Cardiac muscle cell (in vitro differentiated cells and primary cell): ENCODE data around the gene SHISAL1. TPM values are rescaled to one million over a fixed set of nuclear protein-coding genes. Genes with fewer than 3 reads are reported as not detected.

Experiments
- DNase-seq, 2 donors: peaks; one replicate each; pipeline versions ENCODE4 v3.0.0 to v3.0.0-alpha.2; 2010 to 2017; ENCODE audit warnings: low read depth in 1 of 2, low spot score in 1 of 2
- H3K27ac ChIP-seq: fragments of 200-600 bp; sonication (generic); 2 replicates; pipeline ENCODE4 v1.5.1; 2016
- H3K27me3 ChIP-seq: fragments of 200-600 bp; sonication (generic); 2 replicates; pipeline ENCODE4 v1.6.0; 2016; ENCODE audit warnings: control low read depth
- H3K36me3 ChIP-seq: fragments of 200-600 bp; sonication (generic); 2 replicates; pipeline ENCODE4 v1.5.1; 2016; ENCODE audit warnings: control low read depth
- H3K4me1 ChIP-seq: fragments of 200-600 bp; sonication (generic); 2 replicates; pipeline ENCODE4 v1.8.1; 2017; ENCODE audit warnings: low read depth, mild to moderate bottlenecking, mixed run types
- H3K4me3 ChIP-seq: fragments of 200-600 bp; sonication (generic); 2 replicates; pipeline ENCODE4 v1.5.1; 2016; ENCODE audit warnings: mild to moderate bottlenecking
- H3K9me3 ChIP-seq: fragments of 200-600 bp; sonication (generic); 2 replicates; pipeline ENCODE4 v1.5.1; 2017; ENCODE audit warnings: low read depth, mild to moderate bottlenecking, control low read depth
- polyA plus RNA-seq: library from polyadenylated mRNA; unstranded; fragments of >200 nt; fragmentation: Nextera tagmentation; extraction: Ambion mirVana; gene quantifications from 2 replicates; pipeline ENCODE4 v1.2.1, GENCODE V29; 2016
- total RNA-seq: library from RNA; depleted of rRNA; stranded (reverse); fragments of >200 nt; gene quantifications from 2 replicates; pipeline ENCODE4 v1.2.3, GENCODE V29; 2016
- TF ChIP-seq, protein P1 (sequence below): IDR thresholded peaks from 2 replicates; pipeline ENCODE4 v1.5.1; 2012; ENCODE audit warnings: low read depth, mild to moderate bottlenecking, low read length

The SHISAL1 gene
- total and polyA plus RNA-seq, 2 experiments from 2014 or later: 0.40 to 2.8 TPM

DNA sequence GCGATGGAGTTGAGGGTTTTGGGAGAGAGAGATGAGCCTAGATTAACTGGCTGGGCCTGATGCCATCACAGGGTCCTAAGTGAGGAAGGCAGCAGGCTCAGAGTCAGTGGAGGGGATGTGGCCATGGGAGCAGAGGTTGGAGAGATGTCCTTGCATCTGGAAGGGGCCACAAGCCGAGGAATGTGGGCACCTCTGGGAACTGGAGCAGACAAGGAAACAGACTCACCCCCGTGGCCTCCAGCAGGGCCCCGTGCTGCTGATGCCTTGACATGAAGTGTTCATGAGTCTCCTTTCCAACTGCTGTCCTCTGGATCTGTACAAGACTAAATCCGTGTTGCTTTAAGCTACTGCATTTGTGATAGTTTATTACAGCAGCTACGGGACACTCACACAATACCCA is 49.2 kb downstream of the SHISAL1 start:
- Histone ChIP-seq H3K27ac (no peak overlapping the region), H3K27me3 (no peaks in the 10 kb centered on the region), H3K9me3 (no peaks in the 10 kb centered on the region), H3K4me3 (no peak overlapping the region), H3K36me3 (no peaks in the 10 kb centered on the region), H3K4me1 (no peaks in the 10 kb centered on the region)
- TF ChIP-seq, protein P1, sequence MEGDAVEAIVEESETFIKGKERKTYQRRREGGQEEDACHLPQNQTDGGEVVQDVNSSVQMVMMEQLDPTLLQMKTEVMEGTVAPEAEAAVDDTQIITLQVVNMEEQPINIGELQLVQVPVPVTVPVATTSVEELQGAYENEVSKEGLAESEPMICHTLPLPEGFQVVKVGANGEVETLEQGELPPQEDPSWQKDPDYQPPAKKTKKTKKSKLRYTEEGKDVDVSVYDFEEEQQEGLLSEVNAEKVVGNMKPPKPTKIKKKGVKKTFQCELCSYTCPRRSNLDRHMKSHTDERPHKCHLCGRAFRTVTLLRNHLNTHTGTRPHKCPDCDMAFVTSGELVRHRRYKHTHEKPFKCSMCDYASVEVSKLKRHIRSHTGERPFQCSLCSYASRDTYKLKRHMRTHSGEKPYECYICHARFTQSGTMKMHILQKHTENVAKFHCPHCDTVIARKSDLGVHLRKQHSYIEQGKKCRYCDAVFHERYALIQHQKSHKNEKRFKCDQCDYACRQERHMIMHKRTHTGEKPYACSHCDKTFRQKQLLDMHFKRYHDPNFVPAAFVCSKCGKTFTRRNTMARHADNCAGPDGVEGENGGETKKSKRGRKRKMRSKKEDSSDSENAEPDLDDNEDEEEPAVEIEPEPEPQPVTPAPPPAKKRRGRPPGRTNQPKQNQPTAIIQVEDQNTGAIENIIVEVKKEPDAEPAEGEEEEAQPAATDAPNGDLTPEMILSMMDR: no peak
- DNase-seq: no peak

DNA sequence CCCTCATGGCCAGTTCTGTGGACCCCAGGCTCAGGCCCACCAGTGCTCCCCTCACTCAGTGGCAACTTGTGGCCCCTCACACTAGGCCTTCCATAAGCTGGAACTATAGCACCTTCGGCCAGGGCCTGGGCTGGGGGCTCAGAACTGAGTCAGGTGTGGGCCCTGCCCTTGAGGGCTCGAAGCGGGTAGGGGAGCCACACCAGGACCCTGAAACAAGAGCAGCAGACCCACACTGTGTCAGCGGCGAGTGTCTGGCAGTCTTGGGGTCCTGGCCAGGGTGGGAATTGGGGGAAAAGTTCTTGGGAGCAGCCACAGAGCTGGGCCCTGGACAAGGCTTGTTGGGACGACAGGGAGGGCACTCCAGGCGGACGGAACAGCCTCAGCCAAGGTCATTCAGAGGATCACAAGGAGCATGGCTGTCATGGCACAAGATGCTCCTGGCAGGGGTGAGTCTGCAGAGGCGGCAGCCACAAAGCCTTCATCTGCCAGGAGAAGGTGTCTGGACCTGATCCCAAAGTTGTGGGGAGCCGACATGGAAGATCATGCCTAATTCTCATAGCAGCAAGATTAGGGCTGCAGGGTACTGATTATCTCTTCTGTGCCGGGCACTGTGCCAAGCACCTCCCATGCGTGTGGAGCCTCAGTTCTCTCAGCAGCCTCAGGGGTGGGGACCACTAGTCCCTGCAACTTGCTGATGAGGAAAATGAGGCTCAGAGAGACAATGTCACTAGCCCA is 50.7 kb downstream of the SHISAL1 start:
- peak in 1 of 2 donors; percentile 43 for DNase-seq
- Histone ChIP-seq H3K27ac (no peak overlapping the region), H3K27me3 (no peaks in the 10 kb centered on the region), H3K36me3 (no peaks in the 10 kb centered on the region), H3K4me3 (no peak overlapping the region), H3K4me1 (no peaks in the 10 kb centered on the region), H3K9me3 (no peaks in the 10 kb centered on the region)
- TF ChIP-seq, protein P1: no peak

- no peak for DNase-seq
- no peaks in the 10 kb centered on the region for H3K27me3 ChIP-seq
- H3K4me3 ChIP-seq: no peak overlapping the region
- no peaks in the 10 kb centered on the region for H3K9me3 ChIP-seq
- no peaks in the 10 kb centered on the region for H3K4me1 ChIP-seq
- H3K27ac ChIP-seq: no peak overlapping the region
- H3K36me3 ChIP-seq: no peaks in the 10 kb centered on the region
- TF ChIP-seq, protein P1: no peak
Observed at GRCh38 chr22:44261164-44261860, 51.4 kb downstream of the SHISAL1 start.

GRCh38 chr22:44260216-44261035 is 52.3 kb downstream of the SHISAL1 start:
- TF ChIP-seq, protein P1: no peak
- DNase-seq: no peak
- Histone ChIP-seq H3K9me3 (no peaks in the 10 kb centered on the region), H3K27me3 (no peaks in the 10 kb centered on the region), H3K4me3 (no peak overlapping the region), H3K36me3 (no peaks in the 10 kb centered on the region), H3K27ac (no peak overlapping the region), H3K4me1 (no peaks in the 10 kb centered on the region)

DNA sequence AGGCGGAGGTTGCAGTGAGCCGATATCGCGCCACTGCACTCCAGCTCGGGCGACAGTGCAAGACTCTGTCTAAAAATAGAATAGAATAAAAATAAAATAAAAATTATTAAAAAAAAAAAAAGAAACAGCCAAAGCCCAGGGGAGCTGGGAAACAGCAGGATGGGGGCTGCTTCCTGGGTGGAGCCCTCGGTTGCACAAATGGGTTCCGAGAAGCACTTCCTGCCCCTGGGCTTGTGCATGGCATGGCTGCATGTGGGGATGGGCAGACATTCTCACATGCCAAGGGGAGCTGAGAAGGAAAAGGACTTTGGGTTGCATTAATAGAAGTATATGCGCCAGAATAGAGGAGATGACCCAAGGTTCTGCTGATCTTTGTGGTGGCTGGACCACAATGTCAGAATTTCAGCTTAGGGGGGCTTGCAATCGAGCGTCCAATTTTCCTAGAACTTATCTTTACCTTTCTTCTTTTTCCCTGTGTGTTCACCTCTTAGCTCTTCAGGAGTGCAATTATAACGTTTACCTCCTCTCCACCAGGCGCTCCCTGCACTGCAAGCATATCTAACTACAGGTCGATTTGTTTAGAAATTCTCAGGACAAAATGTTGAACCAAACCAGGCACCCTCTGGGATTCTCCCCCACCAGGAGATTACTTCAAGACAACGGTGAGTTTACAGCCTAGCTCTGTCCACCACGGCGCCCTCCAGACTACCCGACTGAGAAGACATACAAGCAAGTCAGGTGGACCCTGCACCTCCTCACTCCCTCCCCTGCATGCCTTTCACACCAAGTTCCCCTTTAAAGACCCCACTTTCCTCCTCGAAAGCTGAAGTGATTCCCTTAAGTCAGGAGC is 53.2 kb downstream of the SHISAL1 start:
- no peaks in the 10 kb centered on the region for H3K4me1 ChIP-seq
- TF ChIP-seq, protein P1: no peak
- no peak for DNase-seq
- no peak overlapping the region for H3K27ac ChIP-seq
- H3K4me3 ChIP-seq: no peak overlapping the region
- H3K27me3 ChIP-seq: no peaks in the 10 kb centered on the region
- no peaks in the 10 kb centered on the region for H3K36me3 ChIP-seq
- H3K9me3 ChIP-seq: no peaks in the 10 kb centered on the region
